Measurements from ENCODE around the gene PRSS22.

PRSS22 gene

DNA sequence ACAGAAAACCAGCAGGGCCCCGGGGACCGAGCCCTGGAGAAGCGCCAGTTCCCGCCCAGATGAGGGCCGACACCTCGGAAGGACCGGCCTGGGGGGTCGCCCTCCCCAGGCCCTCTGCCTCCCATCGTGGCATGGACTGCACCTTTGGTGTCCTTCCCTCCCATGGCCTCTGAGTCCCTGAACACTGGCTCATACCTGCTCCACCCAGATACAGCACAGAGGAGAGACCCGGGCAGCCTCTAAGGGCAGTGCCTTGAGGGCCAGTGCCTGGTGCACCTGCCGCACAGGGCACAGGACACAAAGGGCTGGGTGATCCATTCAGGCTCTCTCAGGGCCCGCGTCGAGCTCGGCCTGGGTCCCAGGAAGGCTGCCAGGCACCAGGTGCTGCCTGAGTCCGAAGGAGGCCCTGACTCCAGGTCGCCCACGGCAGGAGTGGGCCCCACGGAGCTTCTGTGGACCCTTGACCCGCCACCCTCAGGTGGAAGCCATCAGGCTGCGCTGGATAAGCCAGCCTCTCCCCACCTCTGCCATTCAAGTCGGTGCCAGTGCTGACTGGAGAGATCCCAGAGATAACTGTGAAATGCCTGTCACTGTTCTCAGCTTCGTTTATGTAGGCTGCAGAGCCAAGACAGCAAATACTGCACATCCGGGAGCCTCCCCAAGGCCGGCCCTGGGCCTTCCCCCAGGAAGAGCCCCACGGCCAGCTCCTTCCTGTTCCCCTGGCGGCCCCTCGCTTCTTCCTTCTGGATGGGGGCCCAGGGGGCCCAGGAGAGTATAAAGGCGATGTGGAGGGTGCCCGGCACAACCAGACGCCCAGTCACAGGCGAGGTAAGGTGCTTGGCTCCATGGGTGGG is 28.2 kb downstream of the PRSS22 start, which contains the start of gene ZG16B:
Gene ZG16B (plus strand): TSS at position 803 of the 854 bp plus-strand sequence. CDS start 139 bp downstream, outside the sequence.
- no peak for DNase-seq (ENCODE audit: low read depth in 2 of 2)

DNA sequence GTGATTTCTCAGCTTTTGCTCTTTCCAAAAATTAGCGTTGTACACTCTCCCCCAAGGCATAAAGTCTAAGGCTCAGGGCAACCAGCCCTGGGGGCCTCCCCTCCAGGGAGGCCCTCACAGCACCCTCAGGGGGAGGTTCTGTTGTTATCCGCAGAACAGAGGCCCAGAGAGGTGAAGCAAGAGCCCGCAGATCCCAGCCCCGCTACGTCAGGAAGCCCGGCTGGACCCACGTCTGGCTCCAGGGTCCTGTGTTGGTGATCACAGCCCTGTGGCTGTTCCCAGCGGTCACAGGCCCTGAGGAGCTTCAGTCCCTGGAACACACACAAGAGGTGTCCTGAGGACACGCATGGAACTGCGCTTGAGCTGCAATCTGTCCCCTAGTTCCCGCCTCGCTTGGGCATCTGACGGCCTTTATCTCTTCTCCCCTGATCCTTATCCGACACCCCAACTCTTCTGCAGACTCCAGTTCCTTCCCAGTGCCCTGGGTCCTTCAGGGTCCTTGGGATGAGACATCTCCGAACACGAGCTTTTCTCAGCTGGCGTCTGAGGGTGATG is 29.0 kb downstream of the PRSS22 start:
- no peak for DNase-seq (ENCODE audit: low read depth in 2 of 2)

DNA sequence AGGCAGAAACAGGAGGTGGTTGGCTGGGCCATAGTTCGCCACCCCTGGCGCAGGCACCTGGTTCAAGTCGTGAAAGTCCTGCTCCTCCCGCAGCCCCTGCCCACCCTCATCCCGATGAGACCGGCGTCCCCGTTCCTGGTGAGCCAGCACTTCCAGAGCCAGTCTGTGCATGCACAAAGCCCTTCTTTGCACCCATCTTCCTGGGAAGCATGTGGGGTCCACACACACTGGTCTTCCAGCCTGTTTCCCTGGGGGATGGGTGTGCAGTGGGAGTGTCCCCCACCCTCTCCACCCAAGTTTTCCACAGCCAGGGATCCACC is 29.5 kb downstream of the PRSS22 start:
- DNase-seq (ENCODE audit: low read depth in 2 of 2), result no peak

DNA sequence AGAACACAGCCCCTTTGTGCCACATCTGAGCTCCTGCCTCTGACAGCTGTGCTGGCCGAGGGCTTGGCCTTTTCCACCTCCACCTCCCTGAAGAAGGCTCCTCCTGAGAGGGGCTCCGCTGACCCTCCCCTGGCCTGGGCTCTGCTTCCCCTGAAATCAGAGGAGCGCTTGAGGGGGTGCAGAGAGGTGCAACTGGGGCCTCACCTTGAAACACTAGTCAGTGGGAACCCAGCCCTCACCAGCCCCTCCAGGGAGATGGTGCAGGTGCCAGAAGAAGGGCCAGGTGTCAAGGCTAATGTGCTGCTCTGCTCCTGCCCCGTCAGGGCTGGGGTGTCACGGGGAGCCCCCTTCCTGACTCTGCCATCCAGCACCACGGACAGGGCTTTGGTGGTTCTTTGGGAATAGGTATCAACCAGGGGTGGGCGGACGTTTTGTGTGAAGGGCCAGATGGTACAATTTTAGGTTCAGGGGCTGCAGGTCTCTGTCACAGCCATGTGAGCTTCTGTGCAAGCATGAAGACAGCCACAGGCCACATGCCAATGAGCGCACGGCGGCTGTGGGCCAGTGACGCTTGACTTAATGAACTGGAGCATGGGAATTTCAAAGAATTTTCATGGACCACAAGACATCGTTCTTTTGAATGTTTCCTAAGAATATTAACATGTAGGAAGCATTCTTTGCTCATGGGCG is 30.0 kb downstream of the PRSS22 start:
- DNase-seq (ENCODE audit: low read depth in 2 of 2), result no peak

DNA sequence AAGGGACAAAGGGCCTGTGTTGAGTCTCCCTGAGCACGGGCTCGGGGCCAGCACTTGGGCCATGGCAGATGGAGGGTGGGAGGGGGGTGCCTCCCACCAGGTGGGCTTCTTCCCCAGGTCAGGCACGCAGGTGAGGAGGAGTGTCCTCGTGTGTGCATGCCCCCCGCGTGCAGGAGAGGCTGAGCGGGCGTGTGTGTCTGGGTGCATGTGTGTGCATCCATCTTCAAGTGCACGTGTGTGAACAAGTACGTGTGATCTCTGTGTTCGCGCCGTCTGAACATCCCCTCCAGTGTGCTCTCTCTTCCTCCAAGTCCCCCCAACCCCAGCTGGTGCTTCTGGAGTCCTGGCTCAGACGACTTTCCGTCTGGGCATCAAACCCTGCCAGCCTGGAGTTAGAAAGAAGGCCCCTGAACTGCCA is 30.6 kb downstream of the PRSS22 start:
- no peak for DNase-seq (ENCODE audit: low read depth in 2 of 2)

DNA sequence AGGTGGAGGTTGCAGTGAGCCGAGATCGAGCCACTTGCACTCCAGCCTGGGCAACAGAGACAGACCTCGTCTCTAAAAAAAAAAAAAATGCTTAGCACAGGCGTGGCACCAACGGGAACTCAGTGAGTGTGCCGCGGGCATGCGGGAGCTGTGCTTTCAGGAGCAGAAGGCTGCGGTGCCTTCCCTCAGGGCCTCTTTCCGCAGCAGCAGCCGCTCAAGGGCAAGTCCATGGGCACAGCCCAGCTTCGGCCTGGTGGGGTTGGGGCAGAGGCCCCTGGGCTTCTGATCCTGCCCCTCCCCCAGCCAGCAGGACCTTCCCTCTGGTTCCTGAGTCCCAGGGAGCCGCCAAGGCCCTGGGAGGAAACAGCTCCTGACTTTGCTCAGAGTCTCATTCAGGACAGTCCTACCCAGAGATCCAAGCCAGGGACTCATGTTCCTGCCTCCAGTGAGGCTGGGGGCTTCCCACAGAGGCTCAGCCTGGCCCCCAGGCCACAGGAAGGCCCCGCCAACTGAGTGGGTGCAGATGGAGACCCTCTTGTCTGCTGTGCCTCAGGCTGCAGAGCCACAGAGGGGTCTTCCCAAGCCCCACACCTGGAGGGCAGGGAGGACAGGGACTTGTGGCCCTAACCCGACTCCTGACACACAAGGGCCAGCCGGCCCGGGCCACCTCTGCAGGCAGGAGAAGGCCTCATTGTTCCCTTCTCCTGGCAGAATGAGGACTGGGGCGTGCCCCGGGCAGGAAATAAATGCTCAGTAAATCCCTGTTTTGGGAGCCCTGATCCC is 31.2 kb downstream of the PRSS22 start:
- no peak for DNase-seq (ENCODE audit: low read depth in 2 of 2)

DNA sequence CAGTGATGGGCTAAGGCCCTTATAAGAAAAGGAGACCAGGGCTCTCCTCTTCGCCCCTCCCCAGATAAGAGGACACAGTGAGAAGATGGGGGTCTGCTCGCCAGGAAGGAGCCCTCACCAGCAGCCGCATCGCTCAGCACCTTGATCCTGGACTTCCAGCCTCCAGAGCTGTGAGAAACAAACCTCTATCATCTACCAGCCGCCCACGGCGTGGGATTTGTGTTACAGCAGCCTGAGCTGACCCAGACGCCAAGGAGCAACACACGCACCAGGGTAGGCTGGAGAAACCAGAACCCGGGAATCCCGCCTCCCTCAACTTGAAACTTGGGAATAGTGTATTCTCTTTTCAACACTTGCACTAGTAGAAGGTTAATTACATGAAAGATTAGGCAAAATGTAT is 32.1 kb downstream of the PRSS22 start:
- DNase-seq (ENCODE audit: low read depth in 2 of 2), result no peak

DNA sequence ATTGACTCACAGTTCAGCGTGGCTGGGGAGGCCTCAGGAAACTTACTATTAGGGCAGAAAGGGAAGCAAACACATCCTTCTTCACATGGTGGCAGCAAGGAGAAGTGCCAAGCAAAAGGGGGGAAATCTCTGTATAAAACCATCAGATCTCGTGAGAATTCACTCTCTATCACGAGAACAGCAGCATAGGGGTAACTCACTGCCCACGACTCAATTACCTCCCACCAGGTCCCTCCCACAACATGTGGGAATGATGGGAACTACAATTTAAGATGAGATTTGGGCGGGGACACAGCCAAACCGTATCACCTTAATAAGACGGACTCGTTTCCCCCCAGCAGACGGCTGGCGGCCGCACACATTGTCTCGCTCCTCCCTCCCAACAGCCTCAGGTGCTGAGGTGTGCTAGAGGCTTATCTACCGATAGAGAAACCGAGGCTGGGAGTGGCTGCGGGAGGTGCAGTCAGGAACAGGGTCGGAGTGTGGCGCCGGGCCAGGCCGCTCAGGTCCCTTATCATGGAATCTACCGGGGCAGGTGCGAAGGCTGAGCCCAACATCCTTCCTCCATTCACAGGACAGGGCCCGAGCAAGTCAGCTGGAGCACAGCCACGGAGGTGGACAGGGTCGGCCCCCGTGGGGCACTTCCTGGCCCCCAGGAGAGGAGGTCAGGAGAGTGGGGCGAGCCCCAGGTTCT is 32.8 kb downstream of the PRSS22 start:
- DNase-seq (ENCODE audit: low read depth in 2 of 2), result no peak

DNA sequence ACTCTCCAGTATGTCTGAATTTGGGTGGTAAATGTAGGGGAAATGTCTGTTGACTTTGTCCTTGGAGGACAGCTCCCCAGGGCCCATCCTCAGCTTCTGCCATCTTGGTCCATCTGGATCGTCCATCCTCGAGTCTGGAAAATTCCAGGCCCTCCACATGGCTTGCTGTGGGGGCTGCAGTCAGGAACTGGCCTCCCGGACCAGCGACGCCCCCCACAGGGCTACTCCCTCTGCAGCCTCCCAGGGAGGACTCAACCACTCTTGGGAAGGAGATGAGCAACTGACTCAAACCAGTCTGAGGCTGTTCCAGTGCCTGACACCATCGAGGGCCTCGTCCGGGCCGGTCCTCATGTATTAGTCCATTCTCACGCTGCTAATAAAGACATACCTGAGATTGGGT is 33.3 kb downstream of the PRSS22 start:
- no peak for DNase-seq (ENCODE audit: low read depth in 2 of 2)

DNA sequence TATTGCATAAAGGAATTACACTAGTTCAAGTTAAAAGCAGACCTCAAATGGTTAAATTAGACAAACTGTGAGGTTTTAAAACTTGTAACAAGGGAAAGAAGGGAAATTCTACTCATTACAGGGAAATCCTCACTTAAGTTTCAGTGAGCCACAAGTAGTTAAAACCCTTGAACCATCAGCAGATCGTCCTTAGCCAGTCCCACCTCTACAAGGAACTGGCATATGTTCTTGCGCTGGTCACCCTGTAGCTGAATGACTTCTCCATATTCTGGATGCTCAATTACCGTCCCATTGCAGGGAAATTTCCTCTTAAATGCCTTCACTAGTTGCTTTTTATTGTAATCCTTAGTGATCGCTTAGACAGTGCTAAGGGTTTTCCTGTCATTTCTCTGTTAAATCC is 35.5 kb downstream of the PRSS22 start:
- DNase-seq (ENCODE audit: low read depth in 2 of 2), result no peak

DNA sequence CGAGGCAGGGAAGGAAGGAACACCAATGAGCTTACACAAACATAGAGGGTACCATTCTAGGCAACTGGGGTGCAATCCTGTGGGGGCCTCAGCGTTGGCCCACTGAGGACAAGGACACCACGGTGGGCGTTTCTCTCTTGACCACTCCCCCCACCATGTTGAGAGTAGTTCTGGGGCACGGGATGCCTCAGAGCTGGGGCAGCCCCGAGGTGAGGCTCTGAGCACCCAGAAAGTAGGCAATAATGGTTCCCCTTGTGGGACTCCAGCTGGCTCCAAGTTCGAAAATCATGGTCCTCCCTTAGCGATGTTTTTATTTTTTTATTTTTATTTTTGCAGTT is 35.8 kb downstream of the PRSS22 start:
- no peak for DNase-seq (ENCODE audit: low read depth in 2 of 2)

DNA sequence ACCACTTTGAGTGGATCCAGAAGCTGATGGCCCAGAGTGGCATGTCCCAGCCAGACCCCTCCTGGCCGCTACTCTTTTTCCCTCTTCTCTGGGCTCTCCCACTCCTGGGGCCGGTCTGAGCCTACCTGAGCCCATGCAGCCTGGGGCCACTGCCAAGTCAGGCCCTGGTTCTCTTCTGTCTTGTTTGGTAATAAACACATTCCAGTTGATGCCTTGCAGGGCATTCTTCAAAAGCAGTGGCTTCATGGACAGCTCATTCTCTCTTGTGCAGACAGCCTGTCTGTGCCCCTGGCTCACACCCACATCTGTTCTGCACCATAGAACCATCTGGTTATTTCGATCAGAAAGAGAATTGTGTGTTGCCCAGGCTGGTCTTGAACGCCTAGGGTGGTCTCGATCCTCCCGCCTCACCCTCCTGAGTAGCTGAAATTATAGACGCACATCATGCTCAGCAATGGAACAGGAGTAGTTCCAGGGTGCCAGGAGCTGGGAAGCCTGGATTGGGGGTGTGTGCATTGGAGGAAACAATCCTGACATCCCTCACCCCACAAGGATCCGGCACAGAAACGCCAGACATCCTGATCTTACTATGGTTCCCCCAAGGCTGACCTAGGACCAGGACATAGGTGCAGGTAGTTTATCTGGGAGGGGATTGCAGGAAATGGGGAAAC is 36.3 kb downstream of the PRSS22 start:
- no peak for DNase-seq (ENCODE audit: low read depth in 2 of 2)

DNA sequence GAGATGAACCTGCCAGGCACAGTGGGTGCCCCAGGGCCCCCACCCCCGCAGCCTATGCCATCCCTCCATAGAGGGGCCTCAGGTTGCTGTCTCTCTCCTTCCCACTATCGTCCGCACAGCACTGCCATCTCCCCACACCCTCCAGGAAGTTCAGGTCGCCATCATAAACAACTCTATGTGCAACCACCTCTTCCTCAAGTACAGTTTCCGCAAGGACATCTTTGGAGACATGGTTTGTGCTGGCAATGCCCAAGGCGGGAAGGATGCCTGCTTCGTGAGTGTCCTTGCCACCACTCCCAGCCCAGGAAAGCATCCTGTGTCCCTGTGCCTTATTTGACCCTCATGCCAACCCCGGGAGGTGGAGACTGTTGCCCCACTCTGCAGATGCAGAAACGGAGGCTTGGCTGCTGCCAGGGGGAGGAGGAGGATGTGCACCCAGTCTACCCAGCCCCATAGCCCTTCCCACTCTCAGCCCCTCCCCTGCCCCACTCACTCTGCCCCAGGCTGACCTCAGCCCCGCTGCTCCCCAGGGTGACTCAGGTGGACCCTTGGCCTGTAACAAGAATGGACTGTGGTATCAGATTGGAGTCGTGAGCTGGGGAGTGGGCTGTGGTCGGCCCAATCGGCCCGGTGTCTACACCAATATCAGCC is 37.0 kb downstream of the PRSS22 start:
- DNase-seq (ENCODE audit: low read depth in 2 of 2), result no peak

DNA sequence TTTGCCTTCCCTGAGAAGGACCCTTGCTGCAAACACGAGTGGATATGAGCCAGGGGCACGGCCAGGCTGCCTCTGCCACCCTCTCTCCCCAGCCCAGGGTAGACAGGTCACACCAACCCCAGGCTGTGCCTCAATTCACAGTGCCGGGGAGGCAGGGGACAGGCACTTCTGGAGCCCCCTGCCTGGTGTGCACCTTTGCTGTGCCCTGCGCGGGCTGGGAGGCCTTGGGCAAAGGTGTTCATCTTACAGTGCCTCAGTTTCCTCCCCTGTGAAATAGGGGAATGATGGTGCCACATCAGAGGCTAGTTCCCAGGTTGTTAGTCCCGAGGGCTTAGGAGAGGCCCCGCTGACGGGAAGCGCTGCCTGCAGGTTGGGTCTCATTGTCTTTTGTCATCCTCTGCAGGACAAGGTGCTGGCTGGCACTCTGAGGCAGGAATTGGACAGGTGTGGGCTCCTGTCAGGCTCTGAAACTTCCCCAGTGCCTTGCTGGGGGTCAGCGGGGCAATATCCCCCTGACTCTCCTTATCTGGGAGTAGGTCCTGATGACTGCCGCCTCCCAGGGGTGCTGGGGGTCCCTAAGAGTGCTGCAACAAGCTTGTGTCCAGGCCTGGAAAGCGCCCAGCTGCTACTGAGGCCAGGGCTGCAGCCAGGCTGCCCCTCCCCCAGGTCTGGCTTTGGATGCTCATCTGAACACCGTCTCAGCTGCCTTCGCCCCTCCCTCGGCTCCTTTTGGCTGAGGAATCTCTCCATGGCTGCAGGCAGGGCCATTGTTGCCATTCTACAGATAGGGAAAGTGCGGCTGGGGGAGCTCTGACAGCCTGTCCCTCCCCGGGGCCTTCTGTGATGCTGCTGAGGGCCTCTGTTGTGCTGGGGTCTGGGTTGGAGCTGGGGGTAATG is 37.8 kb downstream of the PRSS22 start:
- no peak for DNase-seq (ENCODE audit: low read depth in 2 of 2)

DNA sequence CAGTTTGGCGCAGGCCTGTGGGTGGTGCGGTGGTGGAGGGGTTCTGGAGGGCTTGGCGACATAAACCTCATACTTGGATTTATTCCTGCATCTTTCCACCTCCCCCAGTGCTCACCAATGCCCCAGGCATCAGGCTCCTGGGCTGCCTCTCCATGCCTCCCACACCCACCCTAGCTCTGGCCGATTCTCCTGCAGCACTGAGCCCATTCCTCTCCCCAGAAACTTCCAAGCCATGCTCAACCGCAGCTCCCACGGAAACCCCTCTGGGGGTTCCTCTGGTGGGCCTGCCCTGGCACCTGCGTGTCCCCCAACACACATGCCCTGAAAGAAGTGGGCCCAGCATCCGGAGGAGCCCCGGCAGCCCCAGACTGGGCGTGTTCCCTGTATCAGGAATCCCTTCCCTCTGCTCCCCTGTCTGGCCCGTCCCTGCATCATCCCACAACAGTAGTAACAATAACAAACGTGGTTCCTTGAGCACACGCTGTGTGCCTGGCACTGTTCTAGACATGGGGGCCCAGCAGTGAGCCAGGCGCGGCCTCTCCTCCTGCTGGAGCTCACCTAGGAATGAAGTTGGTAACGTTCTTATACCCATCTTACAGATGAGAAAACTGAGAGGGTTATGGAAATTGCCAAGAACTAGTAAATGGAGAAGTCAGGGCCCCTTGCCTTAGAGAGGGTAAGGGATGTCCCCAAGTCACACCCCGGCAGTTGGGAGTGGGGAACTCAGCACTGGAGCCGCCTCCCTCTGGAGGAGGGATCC is 38.6 kb downstream of the PRSS22 start:
- no peak for DNase-seq (ENCODE audit: low read depth in 2 of 2)

DNA sequence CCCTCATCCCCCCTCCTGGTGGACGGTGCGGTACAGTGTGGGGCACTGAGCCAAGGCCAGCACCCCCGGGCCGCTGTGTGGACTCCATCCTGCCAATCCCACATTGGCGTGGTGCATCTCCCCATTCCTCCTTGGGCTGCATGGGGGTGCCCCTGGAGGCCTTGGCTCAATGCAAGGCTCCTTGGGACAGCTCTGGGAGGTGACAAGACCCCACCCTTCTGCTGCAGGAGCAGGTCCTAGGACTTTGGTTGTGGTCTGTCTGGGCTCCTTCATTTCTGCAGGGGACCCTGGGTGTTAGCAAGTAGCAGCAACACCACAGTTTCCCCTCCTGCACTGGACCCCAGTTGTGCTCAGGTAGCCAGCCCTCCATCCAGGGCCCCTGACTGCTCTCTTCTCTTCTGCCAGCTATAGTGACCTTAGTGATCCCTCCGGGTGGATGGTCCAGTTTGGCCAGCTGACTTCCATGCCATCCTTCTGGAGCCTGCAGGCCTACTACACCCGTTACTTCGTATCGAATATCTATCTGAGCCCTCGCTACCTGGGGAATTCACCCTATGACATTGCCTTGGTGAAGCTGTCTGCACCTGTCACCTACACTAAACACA is 39.6 kb downstream of the PRSS22 start:
- DNase-seq (ENCODE audit: low read depth in 2 of 2), result no peak

DNA sequence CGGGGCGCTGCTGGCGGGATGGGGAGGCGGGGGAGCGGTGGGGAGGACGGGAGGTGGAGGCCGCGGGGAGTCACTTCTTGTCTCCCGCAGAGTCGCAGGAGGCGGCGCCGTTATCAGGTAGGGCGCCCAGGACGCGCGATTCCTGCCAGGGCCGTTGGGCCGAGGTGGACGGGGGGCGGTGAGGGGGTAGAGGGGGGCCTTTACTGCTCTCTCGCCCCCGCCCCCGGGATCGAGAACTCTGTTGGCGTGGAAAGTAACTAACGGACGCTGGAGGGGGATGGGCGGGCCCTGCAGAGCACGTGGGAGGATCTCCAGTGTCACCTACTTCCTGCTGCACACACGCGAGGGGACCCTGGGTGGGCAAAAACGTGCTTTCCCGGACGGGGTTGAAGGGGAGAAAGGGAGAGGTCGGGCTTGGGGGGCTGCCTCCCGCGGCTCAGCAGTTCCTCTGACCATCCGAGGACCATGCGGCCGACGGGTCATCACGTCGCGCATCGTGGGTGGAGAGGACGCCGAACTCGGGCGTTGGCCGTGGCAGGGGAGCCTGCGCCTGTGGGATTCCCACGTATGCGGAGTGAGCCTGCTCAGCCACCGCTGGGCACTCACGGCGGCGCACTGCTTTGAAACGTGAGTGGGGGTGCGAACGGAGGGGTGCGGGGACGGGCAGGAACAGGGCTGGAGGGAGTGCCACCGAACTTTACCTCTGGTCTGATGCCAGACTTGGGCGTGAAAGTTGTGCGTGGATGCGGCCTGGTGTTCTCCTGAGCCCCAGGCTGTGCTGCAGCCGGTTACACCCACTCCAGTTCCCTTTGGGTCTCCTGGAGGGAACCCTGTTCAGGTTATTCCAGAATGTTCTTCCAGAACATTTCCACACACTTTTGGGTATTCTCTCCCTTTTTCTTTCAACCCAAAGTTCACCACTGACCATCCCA is 40.4 kb downstream of the PRSS22 start:
- no peak for DNase-seq (ENCODE audit: low read depth in 2 of 2)
